ENCODE results near the gene CPEB2.
"Not testable (repeated sequence)": the region's sequence is repeated elsewhere in the genome, so short reads cannot be mapped to it uniquely, and the experiment has no call there.

- not testable (repeated sequence) for TF ChIP-seq CTCF (IDR thresholded peaks at IDR 0.05; ENCODE audit: low read depth, low read length, poor library complexity, severe bottlenecking); EZH2phosphoT487 (IDR thresholded peaks at IDR 0.05; ENCODE audit: borderline replicate concordance, low read length)
Observed at GRCh38 chr4:15085762-15086161, 83.5 kb downstream of the CPEB2 start.
